HG02938 (cell line): ENCODE measurements around the gene CYB5D1.

ENCODE experiments used
- ATAC-seq: cut with Tn5 transposase; IDR thresholded peaks from one replicate; pipeline ENCODE4 v1.9.1; 2021; ENCODE audit warnings: mild to moderate bottlenecking, moderate library complexity; ENCODE audit not compliant: unreplicated experiment

Gene CYB5D1

GRCh38 chr17:7833011-7833794, 24.6 kb upstream of the CYB5D1 start:
- ATAC-seq: no peak

- peak; percentile 38 for ATAC-seq
Observed at GRCh38 chr17:7833795-7834541, 23.8 kb upstream of the CYB5D1 start, which contains the start of gene KDM6B. Gene KDM6B, plus strand, starts transcription at chr17:7834217. Its CDS starts 11,338 bp downstream, at chr17:7845555.

- no peak for ATAC-seq
Observed at GRCh38 chr17:7834542-7834956, 23.3 kb upstream of the CYB5D1 start.

- peak; percentile 40 for ATAC-seq
Observed at GRCh38 chr17:7834957-7835813, 22.6 kb upstream of the CYB5D1 start.

- no peak for ATAC-seq
Observed at GRCh38 chr17:7835814-7836595, 21.8 kb upstream of the CYB5D1 start.

GRCh38 chr17:7836596-7837407, 21.0 kb upstream of the CYB5D1 start:
- no peak for ATAC-seq

GRCh38 chr17:7837408-7838088, 20.3 kb upstream of the CYB5D1 start:
- no peak for ATAC-seq

GRCh38 chr17:7838090-7839075, 19.4 kb upstream of the CYB5D1 start:
- ATAC-seq: no peak

GRCh38 chr17:7839190-7839875, 18.5 kb upstream of the CYB5D1 start:
- no peak for ATAC-seq

GRCh38 chr17:7839876-7840261, 17.9 kb upstream of the CYB5D1 start:
- ATAC-seq: no peak

- ATAC-seq: no peak
Observed at GRCh38 chr17:7840441-7840840, 17.4 kb upstream of the CYB5D1 start.

- ATAC-seq: no peak
Observed at GRCh38 chr17:7840875-7841274, 16.9 kb upstream of the CYB5D1 start.

- ATAC-seq: no peak
Observed at GRCh38 chr17:7841396-7841914, 16.3 kb upstream of the CYB5D1 start.

GRCh38 chr17:7841915-7842379, 15.9 kb upstream of the CYB5D1 start:
- ATAC-seq: peak; percentile 13

GRCh38 chr17:7842380-7843256, 15.2 kb upstream of the CYB5D1 start:
- ATAC-seq: peak; percentile 22

GRCh38 chr17:7843257-7843535, 14.6 kb upstream of the CYB5D1 start:
- no peak for ATAC-seq
